Testis (tissue), 3 donors: ENCODE results near the gene GPR135. TPM values are rescaled to one million over a fixed set of nuclear protein-coding genes. Genes with fewer than 3 reads are reported as not detected.

ENCODE experiments used
- DNase-seq: peaks from one replicate; pipeline ENCODE4 v3.0.0-alpha.2; 2019
- H3K27ac ChIP-seq, 2 donors: fragments of 200-600 bp; sonication (generic); one replicate each; pipeline ENCODE4 v1.5.1; 2019
- H3K27me3 ChIP-seq: fragments of 200-600 bp; sonication (generic); one replicate; pipeline ENCODE4 v1.5.1; 2019
- H3K36me3 ChIP-seq: fragments of 200-600 bp; sonication (generic); one replicate; pipeline ENCODE4 v1.5.1; 2017; ENCODE audit warnings: low read depth; ENCODE audit errors: missing control alignments
- H3K4me1 ChIP-seq: fragments of 200-600 bp; sonication (generic); one replicate; pipeline ENCODE4 v1.5.1; 2019
- H3K4me3 ChIP-seq, 2 donors: fragments of 200-600 bp; sonication (generic); one replicate each; pipeline ENCODE4 v1.5.1; 2017 to 2019
- H3K9me3 ChIP-seq: fragments of 200-600 bp; sonication (generic); one replicate; pipeline ENCODE4 v1.5.1; 2017
- POLR2A ChIP-seq: fragments of 450-650 bp; IDR thresholded peaks from one replicate; pipeline ENCODE4 v1.6.1; 2017; ENCODE audit warnings: antibody characterized with exemption, mild to moderate bottlenecking, moderate library complexity
- WGBS, 2 donors: methylation state at CpG; one replicate each; pipeline ENCODE4 v1.1.5; 2018; 5-methylcytosine and 5-hydroxymethylcytosine counted together
- intact Hi-C: fragments of 100-400 bp; cut with DNase I; formaldehyde crosslinking; loops from one replicate; pipeline ENCODE4 v1.15.1; 2023; ENCODE audit warnings: low total_unique reads
- polyA plus RNA-seq: library from polyadenylated mRNA; stranded (reverse); fragments of 350-450 nt; fragmentation: Illumina TruSeq; extraction: RNeasy Lipid Tissue Mini Kit (QIAGEN cat#74804); gene quantifications from one replicate; pipeline ENCODE4 v1.2.3, GENCODE V29; 2014; ENCODE audit warnings: low read depth, low replicate concordance; ENCODE audit not compliant: insufficient read depth
- total RNA-seq, 2 donors: library from RNA; depleted of rRNA; stranded (reverse); fragments of >200 nt; gene quantifications; one replicate each; pipeline ENCODE4 v1.2.3, GENCODE V29; 2016
- TF ChIP-seq, protein P1 (sequence below), 3 experiments: fragments of 450-650 bp in 2 of 3; fragments of 200-600 bp in 1 of 3; sonication (generic) in 1 of 3; IDR thresholded peaks; one replicate each; pipeline ENCODE4 v1.5.1; 2016 to 2019; ENCODE audit warnings: antibody characterized with exemption in 3 of 3, mild to moderate bottlenecking in 2 of 3, moderate library complexity in 1 of 3

The GPR135 gene
- total and polyA plus RNA-seq, 3 donors from 2014 or later: 25.8 to 71.2 (median 33.1) TPM

DNA sequence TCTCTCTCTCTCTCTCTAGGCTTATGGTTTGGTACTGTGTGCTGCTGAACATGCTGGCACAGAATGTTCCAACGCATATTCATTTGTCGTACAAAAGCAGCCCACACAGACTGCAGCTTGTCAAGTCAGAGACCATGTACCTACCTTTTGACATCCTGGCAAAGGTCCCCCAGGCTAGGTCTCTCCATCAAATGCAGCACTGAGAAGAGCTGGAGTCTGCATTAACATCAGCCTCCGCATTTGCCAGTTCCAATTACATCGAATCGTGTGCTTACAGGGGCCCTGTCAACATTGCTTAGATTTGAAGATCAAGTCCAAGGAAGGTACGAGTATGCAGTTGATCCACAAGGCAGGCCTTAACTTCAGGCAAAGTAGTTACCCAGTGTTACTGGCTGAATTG is 47.9 kb downstream of the GPR135 start:
- intact Hi-C loops: no loop called here
- Histone ChIP-seq H3K9me3 (no peaks in the 10 kb centered on the region), H3K4me1 (peaks cover 3% of the 10 kb centered on the region), H3K36me3 (no peaks in the 10 kb centered on the region), H3K27me3 (no peaks in the 10 kb centered on the region), H3K27ac (no peak overlapping the region), H3K4me3 (no peak overlapping the region)
- 83 to 84% methylated on average over 3 to 5 of the region's 6 CpGs for WGBS, 2 donors
- TF ChIP-seq POLR2A: no peak
- TF ChIP-seq, protein P1, sequence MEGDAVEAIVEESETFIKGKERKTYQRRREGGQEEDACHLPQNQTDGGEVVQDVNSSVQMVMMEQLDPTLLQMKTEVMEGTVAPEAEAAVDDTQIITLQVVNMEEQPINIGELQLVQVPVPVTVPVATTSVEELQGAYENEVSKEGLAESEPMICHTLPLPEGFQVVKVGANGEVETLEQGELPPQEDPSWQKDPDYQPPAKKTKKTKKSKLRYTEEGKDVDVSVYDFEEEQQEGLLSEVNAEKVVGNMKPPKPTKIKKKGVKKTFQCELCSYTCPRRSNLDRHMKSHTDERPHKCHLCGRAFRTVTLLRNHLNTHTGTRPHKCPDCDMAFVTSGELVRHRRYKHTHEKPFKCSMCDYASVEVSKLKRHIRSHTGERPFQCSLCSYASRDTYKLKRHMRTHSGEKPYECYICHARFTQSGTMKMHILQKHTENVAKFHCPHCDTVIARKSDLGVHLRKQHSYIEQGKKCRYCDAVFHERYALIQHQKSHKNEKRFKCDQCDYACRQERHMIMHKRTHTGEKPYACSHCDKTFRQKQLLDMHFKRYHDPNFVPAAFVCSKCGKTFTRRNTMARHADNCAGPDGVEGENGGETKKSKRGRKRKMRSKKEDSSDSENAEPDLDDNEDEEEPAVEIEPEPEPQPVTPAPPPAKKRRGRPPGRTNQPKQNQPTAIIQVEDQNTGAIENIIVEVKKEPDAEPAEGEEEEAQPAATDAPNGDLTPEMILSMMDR (IDR thresholded peaks at IDR 0.05): no peak
- DNase-seq: no peak

DNA sequence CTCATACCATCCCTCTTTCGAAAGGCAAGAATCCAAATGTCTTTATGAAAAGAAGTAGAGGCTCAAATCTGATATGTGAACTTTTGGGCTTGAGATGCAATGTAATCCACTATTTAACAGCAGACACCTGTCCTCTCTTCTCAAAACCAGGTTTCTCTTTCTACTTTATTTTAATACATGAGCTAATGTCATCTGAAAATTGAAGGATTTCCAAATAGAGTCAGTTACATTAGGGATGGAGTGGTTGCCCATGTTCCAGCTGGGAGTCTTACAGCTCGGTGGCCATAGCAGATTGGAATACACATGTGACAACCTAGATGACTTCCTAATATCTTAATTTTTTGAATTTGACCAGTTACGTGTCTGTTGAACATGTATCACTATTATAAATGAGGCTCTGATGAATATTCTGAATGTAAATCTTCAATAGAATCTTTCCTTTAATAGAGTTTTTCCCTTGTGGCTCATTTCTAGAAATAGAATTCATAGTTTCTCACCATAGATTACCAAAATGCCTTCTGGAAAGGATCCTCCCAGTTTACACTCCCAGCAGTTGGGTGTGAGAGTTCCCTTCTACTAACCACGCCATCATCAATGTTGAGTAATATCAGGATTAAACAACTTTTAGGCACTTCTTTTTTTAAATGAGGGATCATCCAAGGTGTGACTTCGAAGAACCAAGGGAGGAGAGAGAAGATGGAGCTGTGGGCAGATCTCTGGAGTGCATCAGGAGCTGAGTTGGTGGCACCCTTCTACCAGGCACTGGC is 49.2 kb downstream of the GPR135 start:
- no peak for TF ChIP-seq POLR2A
- TF ChIP-seq, protein P1 (IDR thresholded peaks at IDR 0.05): no peak
- H3K36me3 ChIP-seq: no peaks in the 10 kb centered on the region
- intact Hi-C loops: no loop called here
- 95 to 97% methylated on average over 5 of the region's 5 CpGs for WGBS, 2 donors
- no peak overlapping the region for H3K27ac ChIP-seq
- H3K4me1 ChIP-seq: no peaks in the 10 kb centered on the region
- H3K9me3 ChIP-seq: no peaks in the 10 kb centered on the region
- DNase-seq: no peak
- H3K27me3 ChIP-seq: no peaks in the 10 kb centered on the region
- no peak overlapping the region for H3K4me3 ChIP-seq

Other genes with a start within 250 kb of the GPR135 start
- gene L3HYPDH, start 19.0 kb upstream of the GPR135 start, total RNA-seq: 10 to 100 TPM; 63.2 to 74.3 TPM
- 48.2 TPM for gene L3HYPDH, start 19.0 kb upstream of the GPR135 start, polyA plus RNA-seq
- gene JKAMP, start 19.1 kb upstream of the GPR135 start, total RNA-seq: 10 to 100 TPM; 76.7 to 81.4 TPM
- gene JKAMP, start 19.1 kb upstream of the GPR135 start, polyA plus RNA-seq: 87.2 TPM
- gene CCDC175, start 111.4 kb upstream of the GPR135 start, total RNA-seq: 1 to 10 TPM; 1.4 to 9.8 TPM
- 1.3 TPM for gene CCDC175, start 111.4 kb upstream of the GPR135 start, polyA plus RNA-seq